Adipose tissue (tissue), 3 donors: ENCODE data around the gene HMCN1. TPM values are rescaled to one million over a fixed set of nuclear protein-coding genes. Genes with fewer than 3 reads are reported as not detected.
"Not testable (repeated sequence)": the region's sequence is repeated elsewhere in the genome, so short reads cannot be mapped to it uniquely, and the experiment has no call there.

Experiments used
- H3K27ac ChIP-seq: one replicate; pipeline ENCODE4 v1.5.1; 2013; ENCODE audit warnings: low read depth, low read length
- WGBS, 3 donors: extraction: QIAGEN DNeasy Blood & Tissue Kit; methylation state at CpG; one replicate each; pipeline ENCODE4 v1.1.7; 2013; 5-methylcytosine and 5-hydroxymethylcytosine counted together
- polyA plus RNA-seq, 3 donors: library from polyadenylated mRNA; stranded (reverse); fragments of 200-250 nt; gene quantifications; one replicate each; pipeline ENCODE4 v1.2.3, GENCODE V29; 2013
- donor health status: healthy with polysubstance abuse.
- donor health status: Bipolar disorder and iron deficiency.
- donor health status: healthy.

Gene HMCN1
- polyA plus RNA-seq, 3 donors, result 0.75 to 6.9 (median 3.8) TPM

DNA sequence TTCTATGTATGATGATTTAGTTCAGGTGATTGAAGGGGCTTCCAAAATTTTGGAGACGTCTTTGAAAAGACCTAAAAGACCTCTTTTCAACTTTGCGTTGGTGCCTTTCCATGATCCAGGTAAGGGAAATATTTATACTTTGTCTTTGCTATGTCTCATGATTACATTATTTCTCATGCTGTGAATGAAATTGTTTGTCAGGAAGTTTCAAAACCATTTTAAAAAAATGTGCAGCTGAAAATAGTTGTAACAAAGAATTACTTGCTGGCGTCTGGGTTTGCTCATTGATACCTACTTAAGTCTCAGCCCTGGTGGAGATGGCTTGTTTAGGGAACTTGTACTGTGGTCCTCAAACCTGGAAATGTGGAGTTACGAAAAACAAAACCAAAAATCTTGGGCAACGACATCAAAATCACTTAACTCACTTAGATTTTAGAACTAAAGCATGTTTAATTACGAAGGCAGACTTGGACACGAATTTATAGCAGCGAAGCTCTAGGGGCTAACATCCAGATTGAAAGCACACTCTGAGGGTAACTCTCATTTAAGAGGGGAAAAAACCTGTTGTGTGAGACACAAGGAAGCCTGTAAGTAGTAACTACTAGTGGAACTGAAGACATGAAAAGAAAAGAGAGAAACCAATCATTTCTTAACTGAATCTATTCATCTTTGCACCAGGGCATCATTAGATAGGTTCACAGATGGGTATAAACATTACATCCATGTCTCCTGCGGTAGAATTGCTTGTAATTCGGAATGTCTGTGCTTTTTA lies 924 bp downstream of the HMCN1 start:
- no peak overlapping the region for H3K27ac ChIP-seq
- 31 to 63% (median 33%) methylated on average over 10 of the region's 10 CpGs for WGBS, 3 donors

DNA sequence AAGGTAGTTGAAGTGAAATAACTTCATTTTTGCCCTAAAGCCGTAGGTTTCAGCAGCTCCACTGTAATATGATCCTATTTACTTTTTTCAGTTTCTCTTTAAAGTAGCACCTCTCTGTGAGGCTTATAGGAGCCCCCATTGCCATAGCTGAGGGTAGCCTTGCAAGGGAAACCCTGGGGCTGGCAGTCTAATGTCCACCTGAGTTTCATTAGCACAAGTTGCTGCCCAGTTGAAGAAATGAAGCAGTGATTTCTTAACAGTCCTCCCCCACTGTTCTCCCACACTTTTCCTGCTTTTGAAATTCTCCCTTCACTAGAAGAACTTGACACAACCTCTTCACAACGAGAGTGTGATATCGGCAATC lies 1.5 kb downstream of the HMCN1 start:
- H3K27ac ChIP-seq, result no peak overlapping the region
- 32 to 61% (median 35%) methylated on average over 3 of the region's 3 CpGs for WGBS, 3 donors

DNA sequence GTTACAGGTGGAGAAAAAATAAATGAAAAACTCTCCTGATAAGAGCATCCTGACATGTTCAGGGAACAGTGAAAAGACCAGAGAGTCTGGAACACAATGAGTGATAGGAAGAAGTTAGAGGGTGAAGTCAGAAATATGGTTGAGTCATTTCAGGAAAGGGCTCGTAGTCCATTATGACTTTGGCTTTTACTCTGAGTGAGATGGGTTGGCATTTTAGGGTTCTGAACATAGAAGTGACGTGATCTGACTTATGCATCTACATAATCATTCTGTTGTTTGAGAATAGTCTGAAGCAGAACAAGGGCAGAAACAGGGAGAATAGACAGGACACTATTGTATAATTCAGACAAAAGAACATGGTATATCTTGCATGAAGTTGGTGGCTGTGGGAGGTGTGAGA lies 5.8 kb downstream of the HMCN1 start:
- 85 to 88% (median 87%) methylated on average over 2 of the region's 2 CpGs for WGBS, 3 donors
- no peak overlapping the region for H3K27ac ChIP-seq

DNA sequence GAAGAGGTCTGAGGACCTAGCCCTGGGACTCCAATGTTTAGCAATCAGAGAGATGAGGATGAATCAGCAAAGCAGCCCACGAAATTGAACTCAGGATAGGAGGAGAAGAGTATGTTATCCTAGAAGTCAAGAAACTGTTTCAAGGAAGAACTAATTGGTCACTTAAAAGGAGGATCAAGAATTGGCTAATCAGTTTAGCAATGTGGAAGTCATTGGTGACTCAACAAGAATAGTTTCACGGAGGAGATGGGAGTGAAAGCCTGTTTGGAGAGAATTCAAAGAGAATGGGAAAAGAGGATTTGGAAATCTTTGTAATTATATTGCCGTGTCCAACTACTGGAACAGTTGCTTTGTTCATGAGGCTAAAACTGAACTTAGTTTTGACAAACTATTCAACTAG lies 7.4 kb downstream of the HMCN1 start:
- 45 to 78% (median 50%) methylated on average over 3 of the region's 3 CpGs for WGBS, 3 donors
- H3K27ac ChIP-seq, result no peak overlapping the region

DNA sequence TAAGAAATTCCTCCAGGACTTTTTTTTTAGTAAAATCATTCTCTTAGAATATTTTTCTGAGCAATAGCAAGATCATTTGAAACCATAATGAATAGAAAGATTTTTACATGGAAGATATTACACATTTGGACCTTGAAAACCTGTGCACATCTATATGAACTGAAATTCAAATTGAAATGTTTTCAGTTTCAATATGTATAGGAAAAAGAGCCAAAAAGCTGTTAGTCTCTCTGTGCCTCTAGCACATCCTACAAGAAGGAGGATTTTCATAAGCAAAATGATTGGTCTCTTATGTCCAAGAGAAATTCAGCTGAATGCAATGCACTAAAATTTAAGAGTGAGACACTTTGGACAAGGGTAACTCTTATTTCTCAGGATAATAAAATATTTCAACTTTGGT lies 8.2 kb downstream of the HMCN1 start:
- H3K27ac ChIP-seq, result no peak overlapping the region

DNA sequence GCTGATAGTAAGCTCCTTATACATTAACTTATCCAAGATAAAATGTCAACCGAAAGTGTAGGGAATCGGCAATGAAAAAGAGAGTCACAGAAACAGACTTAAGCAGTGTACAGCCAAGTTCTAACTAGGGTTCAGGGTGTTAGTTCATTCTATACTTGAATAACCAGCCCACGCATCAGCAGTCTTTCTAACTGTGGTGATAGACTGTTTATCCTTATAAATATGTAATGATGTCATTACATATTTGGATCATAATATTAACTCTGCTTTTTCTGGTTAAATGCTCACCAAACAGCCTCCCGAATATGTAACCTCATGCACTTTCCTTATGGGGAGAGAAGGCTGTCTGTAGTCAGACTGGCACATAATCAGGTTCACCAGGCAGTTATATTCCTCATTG lies 11.0 kb downstream of the HMCN1 start:
- no peak overlapping the region for H3K27ac ChIP-seq
- WGBS, 3 donors, result 82 to 90% (median 83%) methylated on average over 4 of the region's 4 CpGs

DNA sequence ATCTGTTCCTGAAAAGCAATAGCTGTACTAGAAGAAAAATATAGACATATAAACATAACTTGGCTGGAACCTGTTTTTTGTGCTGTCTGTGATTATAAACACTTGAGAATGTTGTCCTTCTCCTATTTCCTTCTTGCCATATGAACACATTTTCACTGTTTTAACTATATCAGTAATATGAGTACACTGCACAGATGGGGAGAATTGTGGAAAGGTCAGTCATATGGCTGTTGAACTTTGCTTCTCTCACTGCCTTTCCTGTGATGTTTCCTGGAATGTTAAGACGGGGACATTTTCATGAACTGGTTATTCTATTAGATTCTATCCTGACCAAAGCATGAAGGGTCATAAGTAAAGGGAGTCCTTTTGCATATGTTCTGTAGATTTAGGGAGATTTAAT lies 24.9 kb downstream of the HMCN1 start:
- H3K27ac ChIP-seq, result no peak overlapping the region
- 69 to 81% (median 80%) methylated on average over 1 of the region's 1 CpG for WGBS, 3 donors

DNA sequence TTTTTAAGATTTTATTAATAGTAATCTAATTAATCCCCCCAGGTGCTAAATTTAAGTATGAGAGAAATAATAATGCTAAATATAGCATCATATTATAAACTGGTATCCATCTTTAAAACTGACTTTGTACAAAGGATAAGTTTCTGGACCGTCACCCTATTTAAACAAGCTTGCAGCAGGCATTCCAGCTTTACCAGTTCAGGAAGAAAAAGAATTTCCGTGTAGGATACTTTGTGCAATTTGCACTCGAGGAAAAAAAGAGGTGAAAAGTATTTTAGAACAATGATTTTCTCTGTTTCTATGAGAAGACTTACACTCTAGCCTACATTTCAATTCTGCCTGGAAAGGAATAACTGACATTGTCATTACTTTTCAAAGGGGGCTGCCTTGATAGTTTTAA lies 27.6 kb downstream of the HMCN1 start:
- no peak overlapping the region for H3K27ac ChIP-seq
- 28 to 74% (median 60%) methylated on average over 3 of the region's 3 CpGs for WGBS, 3 donors

DNA sequence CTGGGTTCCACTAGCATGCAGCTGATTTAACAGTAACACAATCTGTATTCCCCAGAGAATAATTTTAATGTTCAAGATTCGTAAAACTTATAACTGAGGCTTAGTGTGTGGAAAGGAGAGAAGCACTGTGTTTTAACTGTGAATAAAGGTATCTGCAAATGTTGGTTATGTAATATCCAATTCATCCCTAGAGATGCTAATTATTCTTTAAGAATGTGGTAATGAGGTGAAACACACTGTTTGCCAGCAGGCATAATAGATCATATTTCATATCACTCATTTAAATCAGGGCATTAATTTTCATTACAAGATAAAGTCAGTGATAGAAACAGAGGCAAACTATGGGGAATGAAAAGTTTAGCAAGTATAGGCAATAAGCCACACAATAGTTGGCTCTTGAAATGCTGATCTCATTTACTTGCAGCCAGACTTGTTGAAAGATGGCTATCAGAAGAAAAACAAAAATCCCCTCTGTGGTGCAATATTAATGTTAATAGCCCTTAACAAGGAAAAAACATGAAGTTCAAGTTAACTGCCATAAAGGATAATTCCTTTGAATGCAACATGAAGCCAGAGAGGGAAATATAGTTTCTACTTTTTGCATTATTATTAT lies 33.4 kb downstream of the HMCN1 start:
- 42 to 64% (median 63%) methylated on average over 1 of the region's 1 CpG for WGBS, 3 donors
- no peak overlapping the region for H3K27ac ChIP-seq

DNA sequence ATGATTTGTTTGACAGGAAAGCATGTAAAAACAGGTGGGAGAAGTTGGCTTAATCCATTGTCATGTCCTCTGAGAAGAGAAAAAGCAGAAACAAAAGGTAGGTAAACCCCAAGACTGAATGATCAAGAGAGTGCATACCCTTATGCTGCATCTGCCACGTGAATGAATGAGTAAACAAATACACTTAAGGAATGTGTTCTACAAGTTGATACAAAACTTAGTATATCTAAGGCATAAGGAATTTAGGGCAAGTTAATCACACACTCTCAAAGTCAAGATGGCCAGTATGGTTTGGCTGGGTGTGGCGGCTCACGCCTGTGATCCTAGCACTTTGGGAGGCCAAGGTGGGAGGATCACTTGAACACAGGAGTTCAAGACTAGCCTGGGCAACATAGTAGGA lies 34.2 kb downstream of the HMCN1 start:
- H3K27ac ChIP-seq, result no peak overlapping the region
- 92 to 94% (median 92%) methylated on average over 3 of the region's 3 CpGs for WGBS, 3 donors

DNA sequence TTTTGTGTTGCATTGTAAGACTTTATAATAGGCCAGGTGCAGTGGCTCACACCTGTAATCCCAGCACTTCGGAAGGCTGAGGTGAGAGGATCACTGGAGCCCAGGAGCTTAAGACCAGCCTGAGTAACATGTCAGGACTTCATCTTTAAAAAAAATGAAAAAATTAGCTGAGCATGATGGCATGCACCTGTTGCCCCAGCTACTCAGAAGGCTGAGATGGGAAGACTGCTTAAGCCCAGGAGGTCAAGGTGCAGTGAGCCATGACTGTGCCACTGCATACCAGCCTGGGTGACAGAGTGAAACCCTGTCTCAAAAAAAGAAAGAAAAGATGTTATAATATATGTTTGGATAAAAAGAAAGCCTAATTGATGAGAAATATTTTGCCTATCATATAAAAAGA lies 34.9 kb downstream of the HMCN1 start:
- 87 to 91% (median 90%) methylated on average over 1 of the region's 1 CpG for WGBS, 3 donors
- H3K27ac ChIP-seq, result no peak overlapping the region

DNA sequence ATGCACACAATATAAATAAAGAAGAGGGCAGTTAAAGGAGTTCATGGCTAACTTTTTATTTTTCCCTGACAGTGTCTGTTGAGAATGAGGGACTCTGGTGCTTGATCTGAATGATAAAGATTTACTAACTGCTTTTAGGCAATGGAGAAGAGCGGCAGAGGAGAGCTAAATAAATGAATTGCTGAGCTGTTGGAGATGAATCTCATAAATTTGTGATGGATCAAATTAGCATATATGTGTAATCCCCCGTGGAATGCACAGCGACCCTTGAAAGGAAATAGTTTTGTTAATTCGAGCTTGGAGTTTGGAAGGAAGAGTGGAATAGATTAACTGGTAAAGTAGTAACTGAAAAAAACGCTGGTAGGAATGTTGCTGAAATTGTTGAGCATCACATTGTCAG lies 40.2 kb downstream of the HMCN1 start:
- H3K27ac ChIP-seq, result no peak overlapping the region
- WGBS, 3 donors, result 53 to 64% (median 63%) methylated on average over 5 of the region's 5 CpGs

DNA sequence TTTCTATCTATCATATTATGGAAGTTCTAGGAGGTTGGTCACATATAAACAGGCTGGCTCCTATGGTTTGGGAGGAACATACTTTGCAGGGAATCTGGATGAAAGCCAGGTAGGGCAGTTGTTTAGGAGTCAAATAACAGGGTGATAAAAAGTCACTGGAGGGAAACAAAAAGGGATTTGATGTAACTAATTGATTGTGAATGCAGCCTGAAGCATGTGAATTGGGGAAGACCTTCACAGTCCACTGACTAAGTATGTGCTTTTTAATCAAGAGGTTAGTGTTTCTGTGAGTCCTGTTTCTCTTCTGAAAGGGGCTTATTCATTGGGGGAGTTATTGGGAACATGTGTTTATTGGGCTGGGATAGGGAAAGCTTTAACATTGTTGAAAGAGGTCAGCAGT lies 41.3 kb downstream of the HMCN1 start:
- no peak overlapping the region for H3K27ac ChIP-seq

DNA sequence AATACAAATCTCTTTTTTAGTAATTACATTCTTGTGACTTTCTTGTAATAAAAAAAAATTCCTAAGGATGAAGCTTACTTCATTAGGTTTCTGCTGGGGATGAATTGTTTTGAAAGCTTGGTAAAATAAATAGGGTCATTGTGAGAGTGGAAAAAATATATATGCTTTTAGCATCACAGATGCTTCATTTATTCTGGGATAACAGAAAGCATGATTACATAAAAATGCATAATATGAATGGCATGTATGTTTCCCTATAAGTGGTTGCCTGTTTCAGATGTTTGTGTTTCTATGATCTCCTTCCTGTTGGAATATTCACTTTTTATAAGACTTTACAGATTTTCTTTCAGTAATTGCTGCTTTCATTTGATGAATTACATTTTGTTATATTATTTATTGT lies 42.3 kb downstream of the HMCN1 start:
- H3K27ac ChIP-seq, result no peak overlapping the region

DNA sequence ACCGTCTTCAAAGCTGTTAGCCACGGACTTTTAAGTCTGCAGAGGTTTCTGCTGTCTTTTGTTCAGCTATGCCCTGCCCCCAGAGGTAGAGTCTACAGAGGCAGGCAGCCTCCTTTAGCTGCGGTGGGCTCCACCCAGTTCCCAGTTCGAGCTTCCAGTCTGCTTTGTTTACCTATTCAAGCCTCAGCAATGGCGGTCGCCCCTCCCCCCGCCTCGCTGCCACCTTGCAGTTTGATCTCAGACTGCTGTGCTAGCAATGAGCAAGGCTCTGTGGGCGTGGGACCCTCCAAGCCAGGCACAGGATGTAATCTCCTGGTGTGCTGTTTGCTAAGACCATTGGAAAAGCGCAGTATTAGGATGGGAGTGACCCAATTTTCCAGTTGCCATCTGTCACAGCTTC lies 49.7 kb downstream of the HMCN1 start:
- WGBS, 3 donors, result 89 to 93% (median 93%) methylated on average over 10 of the region's 10 CpGs
- not testable (repeated sequence) for H3K27ac ChIP-seq

DNA sequence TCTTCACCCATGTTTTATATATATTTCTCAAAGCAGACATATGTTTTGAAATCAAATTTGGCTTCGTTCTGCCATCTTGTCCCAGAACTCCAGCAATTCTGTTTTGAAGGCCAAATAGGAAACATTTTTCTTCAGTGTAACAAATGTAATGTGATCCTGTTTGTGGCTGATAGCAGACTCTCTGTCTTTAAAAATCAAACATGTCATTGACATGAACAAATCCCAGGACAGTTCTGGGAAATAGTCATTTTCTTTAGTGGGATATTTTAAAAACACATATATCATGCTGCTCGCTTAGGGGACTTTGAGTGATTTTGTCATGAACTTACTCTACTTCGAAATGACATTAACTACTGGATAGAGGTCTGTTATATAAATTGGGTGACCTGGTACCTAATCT lies 51.4 kb downstream of the HMCN1 start:
- no peak overlapping the region for H3K27ac ChIP-seq

DNA sequence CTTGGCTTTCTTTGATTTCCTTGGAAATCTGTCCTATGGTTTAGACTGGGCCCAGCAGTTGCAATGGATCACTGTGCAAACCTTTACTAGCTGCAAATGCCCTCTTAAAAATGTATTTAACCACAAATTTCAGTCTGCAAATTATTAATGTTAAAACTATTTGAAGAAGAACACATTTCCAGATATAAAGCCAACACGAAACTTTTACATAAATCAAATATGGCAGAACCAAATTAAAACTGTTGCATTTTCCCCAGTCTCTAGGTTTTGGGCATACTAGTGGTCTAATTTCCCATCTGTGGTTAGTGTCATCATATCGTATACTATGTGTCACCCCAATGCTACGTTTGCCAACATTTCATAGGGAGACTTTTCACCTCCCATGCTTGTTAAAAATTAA lies 52.3 kb downstream of the HMCN1 start:
- H3K27ac ChIP-seq, result no peak overlapping the region
- 85 to 88% (median 87%) methylated on average over 3 of the region's 3 CpGs for WGBS, 3 donors

More for the DNA sequence above, 51.4 kb downstream of the HMCN1 start:
- WGBS, 3 donors, result 66 to 89% (median 81%) methylated on average over 3 of the region's 3 CpGs

DNA sequence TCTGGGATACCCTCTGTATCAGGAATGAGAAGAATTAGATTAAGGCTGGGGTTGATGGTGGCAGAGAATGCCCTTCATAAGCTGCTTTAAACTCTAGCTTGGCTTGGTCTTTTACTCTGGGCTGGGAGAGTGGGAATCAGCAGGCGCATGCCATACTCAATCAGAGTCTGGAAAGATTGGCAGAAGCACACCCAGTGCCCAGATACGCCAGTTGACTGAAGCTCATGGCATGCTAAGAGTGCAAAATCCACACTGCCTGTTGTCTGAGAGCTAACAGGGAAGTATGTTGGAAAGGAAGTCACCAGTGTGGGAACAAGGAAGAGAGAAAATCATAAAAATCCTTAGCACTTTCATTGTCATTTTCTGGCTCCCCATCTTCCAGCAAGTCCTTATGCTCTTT lies 53.0 kb downstream of the HMCN1 start:
- no peak overlapping the region for H3K27ac ChIP-seq
- WGBS, 3 donors, result 80 to 92% (median 88%) methylated on average over 2 of the region's 2 CpGs

DNA sequence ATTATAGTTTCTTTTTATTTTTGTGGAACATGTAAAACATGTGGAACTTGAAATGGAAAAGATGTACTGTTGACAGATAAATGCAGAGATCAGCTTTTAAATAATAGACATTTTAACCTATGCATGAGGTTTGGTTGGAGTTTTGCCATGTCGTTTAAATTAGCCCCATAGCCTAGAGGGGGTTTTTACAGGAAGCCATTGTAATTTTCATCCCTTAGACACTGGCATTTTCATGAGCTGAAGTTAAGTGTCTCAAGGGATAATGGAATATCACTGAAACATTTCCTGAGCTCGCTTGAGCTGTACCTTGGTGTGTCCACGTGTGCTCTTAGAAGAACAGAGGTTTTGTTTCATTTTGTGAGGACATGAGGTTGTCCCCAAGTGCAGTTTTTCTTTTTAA lies 54.2 kb downstream of the HMCN1 start:
- 48 to 73% (median 69%) methylated on average over 3 of the region's 3 CpGs for WGBS, 3 donors
- no peak overlapping the region for H3K27ac ChIP-seq

DNA sequence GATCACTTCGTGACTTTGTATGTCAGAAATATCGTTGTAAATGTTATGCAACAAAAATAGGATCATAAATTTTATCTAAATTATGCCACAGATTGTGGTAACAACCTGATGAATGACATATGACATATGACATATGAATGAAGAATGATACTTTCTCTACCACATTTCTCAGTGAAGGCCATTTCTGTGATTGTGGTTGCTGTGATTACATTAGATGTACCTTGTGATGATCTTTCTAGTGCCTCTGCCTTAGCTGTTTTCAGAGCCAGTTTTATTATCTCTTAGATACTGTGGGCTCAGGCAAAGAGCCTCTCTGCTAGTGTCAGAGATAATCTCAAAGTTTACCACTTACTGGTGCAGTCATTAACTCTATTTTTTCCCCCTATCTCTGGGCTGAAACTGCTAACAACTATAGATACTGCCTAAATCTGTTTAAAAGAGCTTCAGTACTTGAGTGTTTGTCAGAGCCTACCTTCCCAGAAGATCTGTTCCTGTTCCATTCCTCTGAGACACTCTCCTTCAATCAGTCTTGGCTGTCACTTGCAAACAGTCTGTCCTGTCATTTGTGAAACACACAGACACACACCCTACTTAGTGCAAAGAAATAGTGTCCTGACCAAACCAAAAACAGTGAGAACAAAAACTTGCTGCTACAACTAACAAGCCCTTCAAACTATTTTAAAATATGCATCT lies 55.5 kb downstream of the HMCN1 start:
- 68 to 89% (median 82%) methylated on average over 2 of the region's 2 CpGs for WGBS, 3 donors
- no peak overlapping the region for H3K27ac ChIP-seq
